ENCODE measurements around the gene TMEM273. TPM values are rescaled to one million over a fixed set of nuclear protein-coding genes. Genes with fewer than 3 reads are reported as not detected.

TMEM273 gene
- total RNA-seq, 1 experiment from 2014 or later = 0.09 TPM

DNA sequence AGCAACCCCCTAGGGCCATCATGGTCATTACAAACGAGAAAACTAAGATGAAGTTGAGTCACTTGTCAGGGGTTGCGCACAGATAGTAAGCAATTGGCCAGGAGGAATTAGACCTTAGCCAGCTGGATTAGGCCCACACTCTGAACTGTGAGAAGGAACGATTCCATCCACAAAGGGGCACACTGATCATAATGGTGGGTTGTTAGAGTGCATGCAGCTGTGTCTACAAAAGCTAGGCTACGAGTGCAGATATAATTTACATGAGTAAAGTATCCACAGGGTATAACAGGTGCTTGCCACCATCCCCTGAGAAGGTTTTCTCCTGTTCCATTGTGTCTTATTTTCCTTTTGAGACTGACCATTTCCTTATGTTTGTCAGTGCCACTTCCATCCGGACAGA lies 37.8 kb downstream of the TMEM273 start:
- no peaks in the 10 kb centered on the region for H3K27me3 Mint-ChIP-seq (ENCODE audit: low read depth)
- TF ChIP-seq OVOL2 (CRISPR knock-in tag; IDR thresholded peaks at IDR 0.05; ENCODE audit: borderline replicate concordance) (no peak), JUN (CRISPR knock-in tag; IDR thresholded peaks at IDR 0.05) (no peak), EMX1 (CRISPR knock-in tag; IDR thresholded peaks at IDR 0.05) (no peak), ATF1 (CRISPR knock-in tag; IDR thresholded peaks at IDR 0.05) (no peak), HMGA2 (CRISPR knock-in tag; IDR thresholded peaks at IDR 0.05) (no peak), ZNF263 (CRISPR knock-in tag; IDR thresholded peaks at IDR 0.05; ENCODE audit: low read depth) (no peak), ZNF121 (CRISPR knock-in tag; IDR thresholded peaks at IDR 0.05) (no peak), TEAD4 (CRISPR knock-in tag; IDR thresholded peaks at IDR 0.05) (no peak), NR2C2 (CRISPR knock-in tag; IDR thresholded peaks at IDR 0.05) (no peak)
- TF ChIP-seq, protein P1, sequence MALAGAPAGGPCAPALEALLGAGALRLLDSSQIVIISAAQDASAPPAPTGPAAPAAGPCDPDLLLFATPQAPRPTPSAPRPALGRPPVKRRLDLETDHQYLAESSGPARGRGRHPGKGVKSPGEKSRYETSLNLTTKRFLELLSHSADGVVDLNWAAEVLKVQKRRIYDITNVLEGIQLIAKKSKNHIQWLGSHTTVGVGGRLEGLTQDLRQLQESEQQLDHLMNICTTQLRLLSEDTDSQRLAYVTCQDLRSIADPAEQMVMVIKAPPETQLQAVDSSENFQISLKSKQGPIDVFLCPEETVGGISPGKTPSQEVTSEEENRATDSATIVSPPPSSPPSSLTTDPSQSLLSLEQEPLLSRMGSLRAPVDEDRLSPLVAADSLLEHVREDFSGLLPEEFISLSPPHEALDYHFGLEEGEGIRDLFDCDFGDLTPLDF (CRISPR knock-in tag; IDR thresholded peaks at IDR 0.05) = no peak
- TF ChIP-seq, protein P2, sequence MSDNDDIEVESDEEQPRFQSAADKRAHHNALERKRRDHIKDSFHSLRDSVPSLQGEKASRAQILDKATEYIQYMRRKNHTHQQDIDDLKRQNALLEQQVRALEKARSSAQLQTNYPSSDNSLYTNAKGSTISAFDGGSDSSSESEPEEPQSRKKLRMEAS (CRISPR knock-in tag; IDR thresholded peaks at IDR 0.05) = no peak
- TF ChIP-seq, protein P3, sequence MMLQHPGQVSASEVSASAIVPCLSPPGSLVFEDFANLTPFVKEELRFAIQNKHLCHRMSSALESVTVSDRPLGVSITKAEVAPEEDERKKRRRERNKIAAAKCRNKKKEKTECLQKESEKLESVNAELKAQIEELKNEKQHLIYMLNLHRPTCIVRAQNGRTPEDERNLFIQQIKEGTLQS (CRISPR knock-in tag; conservative IDR thresholded peaks at IDR 0.05) = no peak
- TF ChIP-seq, protein P4, sequence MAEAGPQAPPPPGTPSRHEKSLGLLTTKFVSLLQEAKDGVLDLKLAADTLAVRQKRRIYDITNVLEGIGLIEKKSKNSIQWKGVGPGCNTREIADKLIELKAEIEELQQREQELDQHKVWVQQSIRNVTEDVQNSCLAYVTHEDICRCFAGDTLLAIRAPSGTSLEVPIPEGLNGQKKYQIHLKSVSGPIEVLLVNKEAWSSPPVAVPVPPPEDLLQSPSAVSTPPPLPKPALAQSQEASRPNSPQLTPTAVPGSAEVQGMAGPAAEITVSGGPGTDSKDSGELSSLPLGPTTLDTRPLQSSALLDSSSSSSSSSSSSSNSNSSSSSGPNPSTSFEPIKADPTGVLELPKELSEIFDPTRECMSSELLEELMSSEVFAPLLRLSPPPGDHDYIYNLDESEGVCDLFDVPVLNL (CRISPR knock-in tag; IDR thresholded peaks at IDR 0.05; ENCODE audit: borderline replicate concordance, low read depth) = no peak
- H3K4me3 Mint-ChIP-seq = no peak overlapping the region
- no peak overlapping the region for H3K27ac Mint-ChIP-seq
- H3K36me3 Mint-ChIP-seq = peaks cover 8% of the 10 kb centered on the region
- DNase-seq (ENCODE audit: low spot score) = no peak
- no peak for ATAC-seq
- POLR2A ChIA-PET = no interaction called here
- no peaks in the 10 kb centered on the region for H3K4me1 Mint-ChIP-seq
- peaks cover 16% of the 10 kb centered on the region for H3K9me3 Mint-ChIP-seq
- CTCF ChIA-PET = no interaction called here

- no peak for ATAC-seq
- DNase-seq (ENCODE audit: low spot score) = no peak
- ChIA-PET POLR2A (no interaction called here), CTCF (interaction anchor here (1.1 kb wide), 1 partner anchor 12 kb away, joined by 3 read pairs; no protein-coding TSS in a partner anchor)
- H3K36me3 Mint-ChIP-seq = peaks cover 8% of the 10 kb centered on the region
- no peaks in the 10 kb centered on the region for H3K4me1 Mint-ChIP-seq
- H3K27ac Mint-ChIP-seq = no peak overlapping the region
- TF ChIP-seq NFE2L1 (CRISPR knock-in tag; IDR thresholded peaks at IDR 0.05) (no peak), NR1H2 (CRISPR knock-in tag; IDR thresholded peaks at IDR 0.05) (no peak), SMAD4 (CRISPR knock-in tag; IDR thresholded peaks at IDR 0.05) (no peak), USF2 (CRISPR knock-in tag; IDR thresholded peaks at IDR 0.05) (no peak), RELA (CRISPR knock-in tag; IDR thresholded peaks at IDR 0.05; ENCODE audit: borderline replicate concordance) (no peak), ZNF396 (CRISPR knock-in tag; IDR thresholded peaks at IDR 0.05; ENCODE audit: borderline replicate concordance) (no peak), TP53 (CRISPR knock-in tag; IDR thresholded peaks at IDR 0.05) (no peak), IRF2 (CRISPR knock-in tag; IDR thresholded peaks at IDR 0.05; ENCODE audit: borderline replicate concordance, low read depth) (no peak)
- TF ChIP-seq, protein P3 (CRISPR knock-in tag; conservative IDR thresholded peaks at IDR 0.05) = no peak
- H3K27me3 Mint-ChIP-seq (ENCODE audit: low read depth) = no peaks in the 10 kb centered on the region
- H3K9me3 Mint-ChIP-seq = peaks cover 13% of the 10 kb centered on the region
- no peak overlapping the region for H3K4me3 Mint-ChIP-seq
Measured at GRCh38 chr10:49149881-49150280, 38.3 kb downstream of the TMEM273 start.
